ENCODE results near the gene FBLN7.
A peak's percentile ranks its signal among the peaks of the same experiment; 100 is the strongest.
"Not testable (repeated sequence)": the region's sequence is repeated elsewhere in the genome, so short reads cannot be mapped to it uniquely, and the experiment has no call there.

The FBLN7 gene

GRCh38 chr2:112138159-112139032 is at the start of gene FBLN7:
FBLN7 (plus strand) TSS chr2:112138385; CDS start chr2:112138656, 271 bp downstream.
- no peak for DNase-seq (ENCODE audit: low read depth in 2 of 2)

GRCh38 chr2:112089375-112089774 is 48.8 kb upstream of the FBLN7 start:
- DNase-seq (ENCODE audit: low read depth in 2 of 2) = no peak

- peak; percentile 54 to 59 for DNase-seq (ENCODE audit: low read depth in 2 of 2)
Observed at GRCh38 chr2:112092286-112093041, 45.7 kb upstream of the FBLN7 start.

GRCh38 chr2:112093216-112093615 is 45.0 kb upstream of the FBLN7 start:
- DNase-seq (ENCODE audit: low read depth in 2 of 2) = no peak

GRCh38 chr2:112095681-112096080 is 42.5 kb upstream of the FBLN7 start:
- DNase-seq (ENCODE audit: low read depth in 2 of 2) = no peak

GRCh38 chr2:112096098-112096497 is 42.1 kb upstream of the FBLN7 start:
- DNase-seq (ENCODE audit: low read depth in 2 of 2) = no peak

- DNase-seq (ENCODE audit: low read depth in 2 of 2) = no peak
Observed at GRCh38 chr2:112108178-112108832, 29.9 kb upstream of the FBLN7 start.

- DNase-seq (ENCODE audit: low read depth in 2 of 2) = no peak
Observed at GRCh38 chr2:112109278-112109677, 28.9 kb upstream of the FBLN7 start.

GRCh38 chr2:112110966-112111365 is 27.2 kb upstream of the FBLN7 start:
- no peak for DNase-seq (ENCODE audit: low read depth in 2 of 2)

- DNase-seq (ENCODE audit: low read depth in 2 of 2) = not testable (repeated sequence)
Observed at GRCh38 chr2:112113354-112113753, 24.8 kb upstream of the FBLN7 start.

- no peak for DNase-seq (ENCODE audit: low read depth in 2 of 2)
Observed at GRCh38 chr2:112118148-112118547, 20.0 kb upstream of the FBLN7 start.

GRCh38 chr2:112121682-112122254 is 16.4 kb upstream of the FBLN7 start:
- peak; percentile 12 to 13 for DNase-seq (ENCODE audit: low read depth in 2 of 2)

GRCh38 chr2:112129060-112129459 is 9.1 kb upstream of the FBLN7 start:
- no peak for DNase-seq (ENCODE audit: low read depth in 2 of 2)

GRCh38 chr2:112133344-112133743 is 4.8 kb upstream of the FBLN7 start:
- no peak for DNase-seq (ENCODE audit: low read depth in 2 of 2)

GRCh38 chr2:112134120-112134519 is 4.1 kb upstream of the FBLN7 start:
- no peak for DNase-seq (ENCODE audit: low read depth in 2 of 2)

- DNase-seq (ENCODE audit: low read depth in 2 of 2) = no peak
Observed at GRCh38 chr2:112136096-112136495, 2.1 kb upstream of the FBLN7 start.

- DNase-seq (ENCODE audit: low read depth in 2 of 2) = no peak
Observed at GRCh38 chr2:112137516-112138158, 548 bp upstream of the FBLN7 start.

GRCh38 chr2:112139033-112139614 is 939 bp downstream of the FBLN7 start:
- DNase-seq (ENCODE audit: low read depth in 2 of 2) = not testable (repeated sequence)

- DNase-seq (ENCODE audit: low read depth in 2 of 2) = not testable (repeated sequence)
Observed at GRCh38 chr2:112139661-112140204, 1.5 kb downstream of the FBLN7 start.

- DNase-seq (ENCODE audit: low read depth in 2 of 2) = no peak
Observed at GRCh38 chr2:112140205-112140802, 2.1 kb downstream of the FBLN7 start.

Measured in fibroblast of skin of left biceps (primary cell).